COLO829 (cell line): ENCODE results near the gene ADAMTSL2.

Experiments used
- DNase-seq: peaks from one replicate; pipeline ENCODE4 v3.0.0; 2012; ENCODE audit warnings: low spot score

Gene ADAMTSL2

DNA sequence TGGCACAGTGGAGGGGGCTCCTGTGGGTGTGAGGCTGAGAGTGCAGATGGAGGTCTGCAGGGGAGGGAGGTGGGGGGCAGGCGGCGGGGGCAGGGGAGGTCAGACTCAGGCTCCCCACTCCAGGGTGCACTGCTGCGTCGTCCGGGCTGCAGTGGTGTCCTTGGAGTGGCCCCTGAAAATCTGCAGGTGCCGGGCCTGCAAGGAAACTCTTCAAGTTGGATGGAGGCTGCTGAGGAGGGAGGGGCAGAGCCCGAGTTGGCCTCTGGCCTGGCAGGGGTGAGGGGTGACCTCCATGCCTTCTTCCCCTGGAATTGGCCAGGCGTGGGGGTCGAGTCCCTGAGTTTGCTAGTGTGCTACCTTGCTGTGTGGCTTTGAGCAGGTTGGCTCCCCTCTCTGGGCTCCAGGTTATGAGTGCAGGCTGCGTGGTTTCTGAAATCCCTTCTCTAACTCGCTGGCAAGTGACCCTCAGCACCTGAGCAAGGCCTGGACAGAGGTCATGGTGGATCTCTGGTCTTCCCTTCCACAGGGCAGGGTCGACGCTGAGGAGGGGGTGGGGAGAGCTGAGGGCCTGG lies 888 bp downstream of the ADAMTSL2 start:
- no peak for DNase-seq

DNA sequence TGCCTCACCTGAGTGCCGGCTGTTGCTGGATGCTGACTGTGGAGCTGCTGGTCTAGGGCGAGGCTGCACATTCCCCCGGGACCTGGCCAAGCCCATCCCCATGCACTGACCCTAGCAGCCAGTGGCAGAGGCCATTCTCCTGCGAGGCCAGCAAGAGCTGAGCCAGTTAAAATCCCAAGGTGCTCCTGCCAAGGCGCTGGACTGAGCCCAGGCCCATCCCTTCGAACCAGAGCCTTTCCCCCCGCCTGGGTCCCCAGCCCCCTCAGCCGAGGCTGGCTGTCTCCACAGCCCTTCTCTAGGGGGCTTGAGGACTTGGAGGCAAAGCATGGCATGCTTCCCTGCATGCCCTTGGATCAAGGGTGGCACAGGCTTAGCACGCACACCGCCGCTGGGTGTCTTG lies 1.6 kb downstream of the ADAMTSL2 start:
- DNase-seq: no peak

DNA sequence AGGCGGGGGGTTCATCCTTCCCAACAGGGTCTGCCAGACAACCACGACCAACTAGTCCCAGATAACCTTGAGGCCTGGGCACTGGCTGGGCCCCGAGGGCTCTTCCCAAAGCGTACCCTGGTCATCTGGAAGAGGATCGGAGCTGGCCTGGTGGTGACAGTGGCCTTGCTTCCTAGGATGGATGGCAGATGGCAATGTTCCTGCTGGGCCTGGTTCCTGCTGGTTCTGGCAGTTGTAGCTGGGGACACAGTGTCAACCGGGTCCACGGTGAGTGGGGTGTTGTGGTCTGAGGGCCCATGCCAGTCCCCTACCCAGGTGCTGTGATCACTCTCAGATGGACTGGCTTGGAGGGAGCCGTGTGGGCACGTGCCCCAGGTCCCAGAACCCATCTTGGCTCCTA lies 2.0 kb downstream of the ADAMTSL2 start:
- no peak for DNase-seq

DNA sequence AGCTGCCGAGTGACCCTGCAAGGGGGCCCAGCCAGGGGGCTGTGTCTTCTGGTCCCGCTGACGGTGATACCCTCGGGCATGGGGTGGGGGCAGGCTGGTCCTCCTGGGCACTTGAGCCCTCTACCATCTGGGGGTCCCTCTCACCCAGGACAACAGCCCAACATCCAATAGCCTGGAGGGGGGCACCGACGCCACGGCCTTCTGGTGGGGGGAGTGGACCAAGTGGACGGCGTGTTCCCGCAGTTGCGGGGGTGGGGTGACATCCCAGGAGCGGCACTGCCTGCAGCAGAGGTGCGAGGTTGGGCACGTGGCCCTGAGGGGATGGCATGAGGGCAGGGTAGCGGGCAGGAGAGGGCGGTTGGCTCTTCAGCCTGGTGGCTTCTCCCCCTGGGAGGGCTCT lies 2.8 kb downstream of the ADAMTSL2 start:
- DNase-seq: no peak

DNA sequence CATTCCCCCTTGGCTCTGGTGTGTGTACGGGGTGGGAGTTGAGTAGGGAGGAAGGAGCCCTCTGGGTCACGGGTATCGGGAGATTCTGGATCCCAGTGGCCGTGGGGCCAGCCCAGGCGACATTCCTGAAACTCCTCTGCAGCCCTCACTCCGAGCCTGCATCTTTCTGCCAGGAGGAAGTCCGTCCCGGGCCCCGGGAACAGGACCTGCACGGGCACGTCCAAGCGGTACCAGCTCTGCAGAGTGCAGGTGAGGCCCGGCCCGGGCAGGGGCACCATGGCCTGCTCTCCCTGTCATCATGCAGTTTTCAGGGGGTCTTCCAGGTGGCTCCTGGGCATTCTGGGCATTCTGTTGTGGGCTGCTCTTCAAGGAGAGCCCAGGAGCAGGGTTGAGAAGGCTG lies 3.7 kb downstream of the ADAMTSL2 start:
- DNase-seq: no peak

DNA sequence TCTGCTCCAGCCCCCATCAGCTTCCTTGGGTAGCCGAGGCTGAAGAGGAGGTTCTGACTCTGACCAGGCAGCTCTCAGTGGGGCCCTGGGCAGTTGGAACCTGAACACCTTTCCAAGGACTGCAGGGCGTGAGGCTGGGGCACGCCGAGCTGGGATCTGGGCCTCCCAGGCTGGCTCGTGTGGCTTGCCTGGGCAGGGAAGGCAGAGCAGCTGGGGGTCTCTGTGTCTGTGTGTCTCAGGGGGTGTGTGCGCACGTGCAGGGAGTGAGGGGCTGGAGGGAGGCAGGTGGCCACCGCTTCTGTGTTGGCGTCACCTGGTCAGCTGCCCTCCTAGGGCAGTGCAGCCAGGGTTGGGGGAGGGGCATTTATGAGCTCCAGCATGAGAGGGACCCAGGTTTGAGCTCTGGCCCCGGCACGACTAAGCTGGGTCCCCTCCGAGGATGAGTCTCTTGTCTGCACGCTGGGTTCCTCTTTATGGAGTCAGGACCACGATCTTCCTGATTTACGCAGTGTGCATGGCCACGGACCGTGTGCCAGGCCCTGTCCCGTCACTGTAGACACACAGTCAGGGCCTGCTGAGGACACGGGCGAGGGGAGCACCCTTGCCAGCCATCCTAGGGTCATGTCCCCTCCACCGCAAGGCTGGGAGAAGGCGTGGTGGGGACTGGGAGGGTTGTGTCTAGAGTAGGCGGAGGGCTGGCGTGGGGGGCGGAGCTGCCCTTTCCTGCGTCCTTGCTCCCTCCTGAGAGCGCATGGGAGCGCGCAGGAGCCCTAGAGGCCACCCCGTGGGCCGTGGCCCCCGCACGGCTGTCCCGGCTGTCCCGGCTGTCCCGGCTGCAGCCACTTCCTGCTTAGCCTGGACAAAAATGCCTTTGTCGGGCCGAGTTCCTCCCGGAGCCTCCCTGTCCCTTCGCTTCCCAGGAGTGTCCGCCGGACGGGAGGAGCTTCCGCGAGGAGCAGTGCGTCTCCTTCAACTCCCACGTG lies 4.6 kb downstream of the ADAMTSL2 start:
- DNase-seq: peak; percentile 56

DNA sequence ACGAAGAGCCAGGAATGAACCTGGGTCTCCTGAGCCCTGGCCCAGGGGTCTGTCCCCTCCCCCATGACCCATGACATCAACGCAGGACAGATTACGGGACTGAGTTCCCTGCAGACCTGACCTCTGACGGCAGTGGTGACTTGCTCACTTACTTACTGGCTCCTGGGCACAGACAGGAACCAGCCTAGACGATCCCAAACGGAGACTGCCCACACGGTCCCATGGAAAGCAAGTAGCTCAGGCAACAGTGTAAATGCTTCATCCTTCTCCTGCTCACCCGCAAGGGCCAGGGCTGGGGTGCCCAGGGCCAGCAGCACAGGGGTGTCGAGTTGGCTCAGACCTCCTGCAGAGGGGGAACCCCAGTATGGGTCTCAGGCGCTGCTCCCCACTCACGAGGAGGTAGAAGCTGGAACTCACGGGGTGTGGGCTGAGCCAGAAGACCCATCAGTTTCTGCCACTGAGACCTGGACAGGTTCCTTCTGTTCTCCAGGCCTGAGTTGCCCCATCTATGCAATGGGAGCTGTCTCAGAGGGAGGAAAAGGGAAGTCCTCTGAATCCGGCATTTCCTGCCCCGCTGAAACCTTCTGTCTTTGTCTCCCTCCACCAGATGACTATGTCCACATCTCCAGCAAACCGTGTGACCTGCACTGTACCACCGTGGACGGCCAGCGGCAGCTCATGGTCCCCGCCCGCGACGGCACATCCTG lies 5.6 kb downstream of the ADAMTSL2 start:
- no peak for DNase-seq

DNA sequence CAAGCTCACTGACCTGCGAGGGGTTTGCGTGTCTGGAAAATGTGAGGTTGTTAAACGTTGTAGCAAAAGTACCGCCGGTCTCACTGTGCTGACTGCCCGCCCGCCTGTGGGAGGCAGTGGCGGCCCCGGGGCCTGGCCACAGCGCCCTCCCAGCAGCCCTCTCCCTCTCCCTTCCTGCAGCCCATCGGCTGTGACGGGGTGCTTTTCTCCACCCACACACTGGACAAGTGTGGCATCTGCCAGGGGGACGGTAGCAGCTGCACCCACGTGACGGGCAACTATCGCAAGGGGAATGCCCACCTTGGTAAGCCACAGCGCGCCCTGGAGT lies 6.2 kb downstream of the ADAMTSL2 start:
- no peak for DNase-seq

DNA sequence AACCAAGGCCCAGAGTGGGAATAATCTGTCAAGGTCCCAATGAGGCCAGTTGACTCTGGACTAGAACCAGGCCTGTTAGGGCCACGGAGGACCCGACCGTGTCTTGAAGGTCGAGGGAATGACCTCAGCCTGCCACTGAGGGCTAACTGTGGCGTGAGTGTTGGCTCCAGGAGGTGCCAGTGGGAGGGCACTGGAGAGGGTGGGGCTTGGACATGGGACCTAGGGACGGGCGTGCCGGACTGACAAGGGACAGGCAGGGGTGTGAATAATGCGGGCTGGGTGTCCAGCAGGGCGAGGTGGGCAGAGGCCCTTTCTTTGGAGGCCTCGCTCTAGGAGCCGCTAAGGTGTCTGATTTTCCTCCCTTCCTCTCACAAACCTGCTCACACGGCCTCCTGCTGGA lies 7.5 kb downstream of the ADAMTSL2 start:
- DNase-seq: no peak

DNA sequence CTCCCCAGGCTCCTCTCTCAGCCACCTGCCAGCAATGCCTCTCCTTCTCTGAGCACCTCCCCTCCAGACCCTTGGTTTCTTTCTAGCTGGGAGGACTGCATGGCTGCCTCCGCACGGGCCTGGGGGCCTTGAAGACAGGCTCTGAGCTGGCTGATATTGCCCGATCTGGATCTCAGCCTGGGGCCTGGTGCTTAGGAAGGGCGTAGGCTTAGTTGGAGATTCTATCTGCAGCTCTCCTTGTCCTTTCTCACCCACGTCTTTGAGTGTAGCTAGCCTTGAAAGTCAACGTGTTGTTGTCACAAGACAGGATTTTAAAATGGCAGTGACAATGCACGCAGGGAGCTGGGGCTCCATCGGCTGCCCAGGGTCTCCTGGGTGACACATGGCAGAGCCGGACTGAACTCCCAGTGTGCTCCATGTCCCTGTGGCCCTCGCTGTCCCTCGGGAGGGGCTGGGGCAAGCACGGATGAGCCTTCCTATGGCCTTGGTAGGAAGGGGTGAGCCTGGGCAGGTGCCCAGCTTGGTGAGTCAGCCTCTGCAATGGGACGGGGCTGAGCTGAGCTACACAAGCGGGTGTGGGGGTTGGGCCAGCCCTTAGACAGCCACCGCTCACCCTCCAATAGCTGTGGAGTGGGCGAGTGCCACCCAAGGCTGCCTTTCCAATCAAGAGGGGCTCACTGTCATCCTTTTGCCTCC lies 9.4 kb downstream of the ADAMTSL2 start:
- DNase-seq: no peak

DNA sequence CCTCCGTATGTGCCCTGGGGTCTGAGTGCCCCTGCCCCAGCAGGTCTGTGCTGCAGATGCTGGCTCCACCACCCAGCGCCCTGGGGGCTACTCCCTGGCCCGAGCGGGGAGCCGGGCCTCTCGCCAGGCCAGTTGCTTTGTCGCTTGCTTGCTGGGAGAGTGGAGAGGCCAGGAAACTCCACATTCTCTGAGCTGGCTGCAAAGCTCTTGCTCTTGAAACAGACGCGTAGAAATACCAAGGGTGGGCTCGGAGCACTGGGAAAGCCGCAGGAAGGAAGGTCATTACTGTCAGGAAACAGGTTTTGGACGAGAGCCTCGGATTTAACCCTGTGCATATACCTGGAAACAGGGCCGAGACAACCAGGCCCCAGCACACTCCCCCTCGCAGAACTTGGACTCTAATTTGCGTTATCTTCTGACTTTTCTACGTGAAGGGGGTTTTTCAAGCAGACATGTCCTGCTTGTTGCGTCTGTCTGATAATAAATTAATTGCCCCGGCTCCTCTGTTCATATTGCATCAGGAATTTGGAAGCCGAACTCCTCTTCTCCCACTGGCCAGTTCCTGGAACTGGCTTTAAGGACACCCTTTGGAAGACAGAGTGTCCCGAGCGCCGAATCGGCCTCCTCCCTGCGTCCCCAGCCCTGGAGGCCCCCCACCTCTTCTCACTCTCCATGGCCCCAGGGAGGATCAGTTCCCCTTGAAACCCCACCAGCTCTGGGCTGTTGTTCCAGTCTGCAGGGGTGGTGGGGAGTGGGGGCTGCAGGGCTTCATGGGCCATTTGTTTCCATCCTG lies 11.2 kb downstream of the ADAMTSL2 start:
- DNase-seq: no peak

DNA sequence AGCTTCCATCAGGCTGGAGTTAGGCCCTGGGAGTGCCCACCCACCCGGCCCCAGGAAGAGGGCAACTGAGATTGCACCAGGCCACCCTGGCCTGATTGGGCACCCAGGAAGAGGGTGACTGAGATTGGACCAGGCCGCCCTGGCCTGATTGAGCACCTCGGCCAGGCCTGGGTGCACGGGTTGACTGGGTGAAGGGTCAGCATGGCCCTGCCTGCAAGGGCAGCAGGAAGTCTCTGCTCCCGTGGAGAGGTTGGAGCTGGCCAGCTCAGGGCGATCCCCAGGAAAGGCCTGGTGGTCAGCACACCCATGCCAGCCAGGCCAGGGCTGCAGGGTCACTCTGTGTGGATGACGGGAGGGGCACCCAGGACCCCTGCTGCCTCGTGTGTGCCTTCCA lies 11.8 kb downstream of the ADAMTSL2 start:
- no peak for DNase-seq

DNA sequence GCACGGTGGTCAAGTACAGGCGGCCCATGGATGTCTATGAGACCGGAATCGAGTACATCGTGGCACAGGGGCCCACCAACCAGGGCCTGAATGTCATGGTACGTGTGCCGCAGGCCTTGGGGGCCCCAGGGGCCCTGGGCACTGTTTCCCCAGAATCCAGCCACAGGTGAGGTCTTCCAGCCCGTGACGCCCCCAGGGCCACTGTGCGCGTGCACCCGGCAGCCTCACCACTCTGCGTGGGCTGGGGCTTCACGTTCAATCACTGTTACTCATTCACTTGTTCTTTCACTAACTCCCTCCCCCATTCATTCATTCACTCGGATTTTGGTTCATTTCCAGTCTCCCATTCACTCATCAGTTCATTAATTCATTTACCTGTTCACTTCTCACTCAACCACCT lies 12.6 kb downstream of the ADAMTSL2 start:
- DNase-seq: no peak

DNA sequence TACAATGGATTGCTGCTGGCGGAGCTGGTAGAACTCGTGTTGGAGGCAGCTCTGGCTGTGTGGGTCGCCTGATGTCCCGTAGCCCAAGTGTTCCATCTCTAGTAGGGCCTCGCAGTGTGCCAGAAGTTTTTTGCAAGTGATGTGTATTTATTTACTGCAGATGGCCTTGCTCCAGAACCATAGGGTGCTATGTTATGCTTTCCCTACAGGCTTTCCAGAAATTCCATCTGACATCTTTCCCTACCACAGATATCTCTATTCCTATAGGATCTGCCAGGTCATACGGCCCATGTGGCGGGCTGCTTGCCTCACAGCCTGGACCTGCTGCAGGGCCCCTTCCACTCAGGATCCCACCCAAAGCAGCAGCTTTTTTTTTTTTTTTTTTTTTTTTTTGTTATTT lies 16.9 kb downstream of the ADAMTSL2 start:
- no peak for DNase-seq

DNA sequence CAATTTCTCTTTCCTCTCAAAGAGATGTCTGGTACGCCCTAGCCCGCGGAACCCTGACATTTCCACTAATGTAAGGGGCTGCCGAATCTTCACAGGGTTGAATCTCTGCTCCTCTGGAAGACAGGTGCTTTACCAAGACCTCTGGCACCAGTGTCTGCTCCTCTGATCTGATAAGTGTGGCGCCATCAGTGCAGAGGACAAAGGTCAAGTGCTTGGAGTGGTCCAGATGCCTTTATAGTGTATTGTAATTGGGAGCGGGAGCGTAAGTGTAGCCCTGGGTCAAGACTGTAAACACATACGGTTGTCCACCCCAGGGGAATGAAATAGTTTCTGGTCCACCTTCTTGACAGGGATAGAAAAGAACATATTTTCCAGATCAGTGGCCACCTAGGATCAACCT lies 17.7 kb downstream of the ADAMTSL2 start:
- DNase-seq: no peak

DNA sequence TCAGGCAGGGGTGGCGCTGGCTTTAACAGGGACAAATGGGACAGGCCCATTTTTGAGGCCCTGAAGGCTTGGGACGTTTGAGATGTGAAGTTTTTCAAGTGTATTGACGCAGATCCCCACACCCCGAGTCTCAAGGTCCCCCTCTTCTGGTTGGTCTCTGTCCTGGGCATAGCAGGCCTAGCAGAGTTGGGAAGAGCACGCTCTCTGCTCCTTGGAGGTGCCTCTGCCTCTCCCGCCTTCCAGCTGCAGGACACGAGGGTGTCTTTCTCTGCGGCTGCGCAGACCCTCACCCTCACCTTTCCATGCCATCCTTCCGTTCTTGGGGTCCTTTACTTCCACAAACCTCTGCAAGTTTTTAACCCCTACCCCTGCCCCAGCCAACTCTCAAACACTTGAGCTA lies 18.6 kb downstream of the ADAMTSL2 start:
- DNase-seq: no peak

DNA sequence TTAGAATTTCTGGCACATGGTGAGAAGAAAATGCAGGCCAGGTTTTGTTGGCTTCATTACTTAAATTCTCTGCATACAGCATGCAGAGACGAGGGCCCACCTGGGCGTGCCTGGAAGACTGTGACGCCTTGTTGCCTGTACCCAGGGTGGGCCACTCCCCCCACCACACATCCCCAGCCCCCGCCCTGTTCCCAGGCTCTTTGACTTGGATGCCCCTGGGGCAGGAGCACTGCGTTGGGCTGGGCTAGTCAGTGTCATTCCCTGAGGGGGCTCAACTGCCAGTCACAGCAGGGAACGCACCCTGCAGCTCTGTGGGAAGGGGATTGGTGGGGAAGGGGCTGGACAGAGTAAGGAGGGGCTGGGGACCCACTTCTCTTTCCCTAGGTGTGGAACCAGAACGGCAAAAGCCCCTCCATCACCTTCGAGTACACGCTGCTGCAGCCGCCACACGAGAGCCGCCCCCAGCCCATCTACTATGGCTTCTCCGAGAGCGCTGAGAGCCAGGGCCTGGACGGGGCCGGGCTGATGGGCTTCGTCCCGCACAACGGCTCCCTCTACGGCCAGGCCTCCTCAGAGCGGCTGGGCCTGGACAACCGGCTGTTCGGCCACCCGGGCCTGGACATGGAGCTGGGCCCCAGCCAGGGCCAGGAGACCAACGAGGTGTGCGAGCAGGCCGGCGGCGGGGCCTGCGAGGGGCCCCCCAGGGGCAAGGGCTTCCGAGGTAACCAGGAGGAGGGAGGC lies 19.6 kb downstream of the ADAMTSL2 start:
- DNase-seq: no peak

DNA sequence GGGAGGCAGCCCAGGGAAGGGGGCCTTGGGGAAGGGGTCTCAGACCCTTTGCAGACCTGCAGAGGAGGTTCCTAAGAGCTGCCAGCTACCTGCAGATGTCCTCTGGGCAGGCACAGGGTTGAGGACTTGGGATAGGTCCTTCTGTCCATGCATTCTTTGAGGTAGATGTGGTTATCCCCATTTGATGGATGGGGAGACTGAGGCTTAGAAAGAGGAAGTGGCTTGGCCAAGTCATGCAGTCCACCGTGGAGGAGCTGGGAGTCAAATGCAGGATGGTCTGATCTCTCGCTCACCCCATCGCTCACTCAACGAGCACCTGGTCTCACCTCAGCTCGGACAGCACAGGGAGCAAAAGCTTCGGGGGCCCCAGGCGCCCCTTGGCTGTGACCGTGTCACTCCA lies 20.2 kb downstream of the ADAMTSL2 start:
- DNase-seq: no peak

DNA sequence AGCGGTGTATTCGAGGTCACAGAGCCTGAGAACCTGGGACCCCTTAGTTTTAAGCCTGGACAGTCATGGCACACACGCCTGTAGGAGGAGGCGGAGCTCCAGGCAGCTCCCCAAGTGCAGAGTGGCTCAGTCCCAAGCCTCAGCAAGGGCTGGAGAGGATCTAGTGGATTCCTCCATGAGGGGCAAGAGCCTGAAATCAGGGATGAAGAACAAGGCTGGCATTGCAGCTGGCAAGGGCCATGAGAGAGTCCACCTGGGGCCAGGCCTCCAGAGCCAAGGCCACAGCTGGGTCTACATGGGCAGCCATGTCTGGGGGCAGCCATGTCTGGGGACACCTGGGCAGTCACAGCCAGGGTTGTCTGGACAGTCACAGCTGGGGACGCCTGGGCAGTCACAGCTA lies 21.9 kb downstream of the ADAMTSL2 start:
- no peak for DNase-seq

DNA sequence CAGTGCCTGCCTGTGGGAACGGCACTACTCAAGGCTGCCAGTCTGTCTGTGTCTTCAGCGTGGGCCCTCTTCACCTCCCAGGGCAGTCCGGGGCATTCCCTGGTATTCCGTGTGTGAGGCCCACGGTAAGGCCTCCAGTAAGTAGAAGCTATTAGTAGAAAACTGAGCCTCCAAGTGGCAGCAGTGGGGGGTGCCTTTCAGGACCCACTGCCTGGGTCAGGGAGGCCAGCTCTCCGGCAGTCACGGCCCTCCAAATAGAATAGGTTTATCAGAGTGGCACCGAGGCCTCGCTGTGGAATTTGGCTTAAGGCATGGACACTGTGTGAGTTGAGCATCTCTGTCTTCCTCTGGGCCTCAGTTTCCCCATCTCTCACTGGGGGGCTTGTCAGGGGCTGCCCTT lies 23.1 kb downstream of the ADAMTSL2 start:
- DNase-seq: no peak
